ENCODE measurements around the gene LPAR6. TPM values are rescaled to one million over a fixed set of nuclear protein-coding genes. Genes with fewer than 3 reads are reported as not detected.
"Not testable (repeated sequence)": the region's sequence is repeated elsewhere in the genome, so short reads cannot be mapped to it uniquely, and the experiment has no call there.

LPAR6 gene
- total RNA-seq, 2 donors from 2014 or later: 4.9 to 17.8 TPM

DNA sequence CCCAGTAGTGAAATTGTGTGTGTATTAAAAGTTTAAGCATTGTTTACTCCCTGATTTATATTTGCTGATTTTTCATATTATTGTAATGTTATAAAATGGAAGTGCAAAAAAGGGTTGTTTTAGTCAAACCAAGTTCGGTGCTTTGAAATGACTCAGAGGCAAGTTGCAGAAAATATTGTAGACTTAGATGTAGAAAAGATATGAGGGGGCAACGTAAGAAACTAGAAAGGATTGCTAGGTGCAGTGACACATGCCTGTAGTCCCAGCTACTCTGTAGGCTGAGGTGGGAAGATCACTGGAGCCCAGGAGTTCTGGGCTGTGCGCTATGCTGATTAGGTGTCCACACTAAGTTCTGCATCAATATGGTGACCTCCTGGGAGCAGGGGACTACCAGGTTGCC, 16.1 kb upstream of the LPAR6 start:
- Histone ChIP-seq H3K4me1 (no peaks in the 10 kb centered on the region), H3K27ac (no peak overlapping the region), H3K9ac (ENCODE audit: low read depth in 2 of 2, low read length in 2 of 2) (no peak overlapping the region), H3K27me3 (no peaks in the 10 kb centered on the region), H3K36me3 (no peaks in the 10 kb centered on the region), H3K4me3 (no peak overlapping the region), H3K9me3 (no peaks in the 10 kb centered on the region)
- no peak for DNase-seq
- TF ChIP-seq, protein P1, sequence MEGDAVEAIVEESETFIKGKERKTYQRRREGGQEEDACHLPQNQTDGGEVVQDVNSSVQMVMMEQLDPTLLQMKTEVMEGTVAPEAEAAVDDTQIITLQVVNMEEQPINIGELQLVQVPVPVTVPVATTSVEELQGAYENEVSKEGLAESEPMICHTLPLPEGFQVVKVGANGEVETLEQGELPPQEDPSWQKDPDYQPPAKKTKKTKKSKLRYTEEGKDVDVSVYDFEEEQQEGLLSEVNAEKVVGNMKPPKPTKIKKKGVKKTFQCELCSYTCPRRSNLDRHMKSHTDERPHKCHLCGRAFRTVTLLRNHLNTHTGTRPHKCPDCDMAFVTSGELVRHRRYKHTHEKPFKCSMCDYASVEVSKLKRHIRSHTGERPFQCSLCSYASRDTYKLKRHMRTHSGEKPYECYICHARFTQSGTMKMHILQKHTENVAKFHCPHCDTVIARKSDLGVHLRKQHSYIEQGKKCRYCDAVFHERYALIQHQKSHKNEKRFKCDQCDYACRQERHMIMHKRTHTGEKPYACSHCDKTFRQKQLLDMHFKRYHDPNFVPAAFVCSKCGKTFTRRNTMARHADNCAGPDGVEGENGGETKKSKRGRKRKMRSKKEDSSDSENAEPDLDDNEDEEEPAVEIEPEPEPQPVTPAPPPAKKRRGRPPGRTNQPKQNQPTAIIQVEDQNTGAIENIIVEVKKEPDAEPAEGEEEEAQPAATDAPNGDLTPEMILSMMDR (IDR thresholded peaks at IDR 0.05): no peak
- intact Hi-C loops (cut with DNase I): no loop called here

DNA sequence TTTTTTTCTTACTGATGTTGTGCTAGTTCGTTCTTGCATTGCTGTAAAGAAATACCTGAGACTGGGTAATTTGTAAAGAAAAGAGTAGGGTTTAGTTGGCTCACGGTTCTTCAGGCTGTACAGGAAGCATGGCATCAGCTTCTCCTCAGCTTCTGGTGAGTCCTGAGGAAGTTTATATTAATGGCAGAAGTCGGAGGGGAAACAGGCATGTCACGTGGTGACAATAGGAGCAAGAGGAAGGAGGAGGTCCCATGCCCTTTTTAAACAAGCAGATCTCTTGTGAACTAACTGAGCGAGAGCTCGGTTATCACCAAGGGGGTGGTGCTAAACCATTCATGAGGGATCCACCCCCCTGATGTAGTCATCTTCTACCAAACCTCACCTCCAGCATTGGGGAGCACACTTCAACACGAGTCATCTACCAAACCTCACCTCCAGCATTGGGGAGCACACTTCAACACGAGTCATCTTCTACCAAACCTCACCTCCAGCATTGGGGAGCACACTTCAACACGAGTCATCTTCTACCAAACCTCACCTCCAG, 13.9 kb upstream of the LPAR6 start:
- H3K9me3 ChIP-seq; H3K27me3 ChIP-seq; H3K36me3 ChIP-seq; intact Hi-C loops (cut with DNase I); H3K27ac ChIP-seq; DNase-seq; H3K9ac ChIP-seq (ENCODE audit: low read depth in 2 of 2, low read length in 2 of 2); H3K4me3 ChIP-seq; H3K4me1 ChIP-seq: not testable (repeated sequence)

DNA sequence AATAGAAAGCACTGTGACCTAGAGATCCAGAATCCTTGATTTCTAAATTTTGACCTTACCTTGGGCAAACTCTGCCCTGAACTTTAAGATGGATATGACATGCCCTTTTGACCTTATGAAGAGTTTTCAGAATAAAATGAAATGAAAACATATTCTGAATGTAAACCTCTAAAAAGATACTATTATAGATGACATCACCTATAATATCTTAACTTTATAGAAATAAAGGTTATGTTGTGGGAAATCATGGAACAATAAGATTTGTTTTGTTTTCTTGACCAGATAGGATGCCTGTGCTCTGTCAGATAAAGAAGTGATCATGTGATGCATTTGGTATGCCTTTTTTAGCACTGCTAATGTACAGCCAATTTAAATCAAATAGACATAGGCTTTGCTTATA, 13.1 kb upstream of the LPAR6 start:
- no peaks in the 10 kb centered on the region for H3K9me3 ChIP-seq
- intact Hi-C loops (cut with DNase I): no loop called here
- no peak overlapping the region for H3K4me3 ChIP-seq
- TF ChIP-seq, protein P1 (IDR thresholded peaks at IDR 0.05): no peak
- no peaks in the 10 kb centered on the region for H3K36me3 ChIP-seq
- DNase-seq: no peak
- H3K27me3 ChIP-seq: no peaks in the 10 kb centered on the region
- H3K4me1 ChIP-seq: no peaks in the 10 kb centered on the region
- no peak overlapping the region for H3K27ac ChIP-seq
- no peak overlapping the region for H3K9ac ChIP-seq (ENCODE audit: low read depth in 2 of 2, low read length in 2 of 2)

DNA sequence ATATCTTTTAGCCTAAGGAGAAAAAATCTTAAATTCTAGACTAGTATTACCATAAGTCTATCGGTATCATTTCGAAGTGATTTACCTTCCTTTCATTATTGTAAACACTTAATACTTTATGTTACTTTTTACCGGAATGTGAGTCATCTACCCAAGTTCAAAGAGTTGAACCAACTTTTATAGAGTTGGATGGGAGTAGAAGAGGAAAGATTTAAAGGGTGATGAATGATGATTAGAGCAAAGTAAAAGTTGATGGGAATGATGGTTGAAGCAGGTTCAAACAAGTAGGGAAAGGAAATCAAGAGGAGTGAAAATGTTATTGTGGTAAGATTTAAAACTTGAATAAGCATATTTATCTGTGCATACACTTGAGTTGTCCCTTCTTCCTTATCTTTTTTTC, 11.3 kb upstream of the LPAR6 start:
- Histone ChIP-seq H3K4me3 (no peak overlapping the region), H3K9me3 (no peaks in the 10 kb centered on the region), H3K27me3 (no peaks in the 10 kb centered on the region), H3K27ac (no peak overlapping the region), H3K9ac (ENCODE audit: low read depth in 2 of 2, low read length in 2 of 2) (no peak overlapping the region), H3K36me3 (no peaks in the 10 kb centered on the region), H3K4me1 (no peaks in the 10 kb centered on the region)
- TF ChIP-seq, protein P1 (IDR thresholded peaks at IDR 0.05): no peak
- no peak for DNase-seq
- intact Hi-C loops (cut with DNase I): no loop called here

DNA sequence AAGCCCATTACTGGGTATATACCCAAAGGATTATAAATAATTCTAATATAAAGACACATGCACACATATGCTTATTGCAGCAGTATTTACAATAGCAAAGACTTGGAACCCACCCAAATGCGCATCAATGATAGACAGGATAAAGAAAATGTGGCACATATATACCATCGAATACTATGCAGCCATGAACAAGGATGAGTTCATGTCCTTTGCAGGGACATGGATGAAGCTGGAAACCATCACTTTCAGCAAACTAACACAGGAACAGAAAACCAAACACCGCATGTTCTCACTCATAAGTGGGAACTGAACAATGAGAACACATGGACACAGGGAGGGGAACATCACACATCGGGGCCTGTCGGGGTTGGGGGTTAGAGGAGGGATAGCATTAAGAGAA, 9.1 kb upstream of the LPAR6 start:
- H3K9me3 ChIP-seq; intact Hi-C loops (cut with DNase I); H3K4me1 ChIP-seq; H3K27me3 ChIP-seq; H3K27ac ChIP-seq; H3K36me3 ChIP-seq; H3K9ac ChIP-seq (ENCODE audit: low read depth in 2 of 2, low read length in 2 of 2); H3K4me3 ChIP-seq; DNase-seq: not testable (repeated sequence)

DNA sequence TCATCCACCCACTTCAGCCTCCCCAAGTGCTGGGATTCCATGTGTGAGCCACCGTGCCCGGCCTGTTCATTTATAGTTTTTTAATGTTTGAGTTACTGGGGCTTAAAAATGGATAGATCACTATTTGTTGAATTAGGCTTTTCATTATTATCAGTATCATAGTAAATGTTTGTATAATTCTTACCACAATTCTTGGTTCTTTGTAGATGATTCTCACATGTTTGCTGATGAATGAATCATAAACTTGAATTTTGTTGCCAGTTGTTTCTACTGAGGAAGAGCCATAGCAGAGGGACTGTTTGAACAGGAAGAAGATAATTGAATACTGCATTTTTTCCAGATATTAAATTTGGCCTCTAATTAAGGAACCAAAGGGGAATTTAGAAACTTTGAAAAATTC, 2.6 kb upstream of the LPAR6 start:
- no peak overlapping the region for H3K9ac ChIP-seq (ENCODE audit: low read depth in 2 of 2, low read length in 2 of 2)
- H3K4me3 ChIP-seq: no peak overlapping the region
- no peaks in the 10 kb centered on the region for H3K9me3 ChIP-seq
- no peak overlapping the region for H3K27ac ChIP-seq
- intact Hi-C loops (cut with DNase I): no loop called here
- TF ChIP-seq, protein P1 (IDR thresholded peaks at IDR 0.05): no peak
- H3K36me3 ChIP-seq: no peaks in the 10 kb centered on the region
- DNase-seq: no peak
- no peaks in the 10 kb centered on the region for H3K4me1 ChIP-seq
- H3K27me3 ChIP-seq: no peaks in the 10 kb centered on the region

Measured in colonic mucosa (tissue), 4 donors.